Lower lobe of right lung (tissue), 2 donors: ENCODE data around the gene DAB1. TPM values are rescaled to one million over a fixed set of nuclear protein-coding genes. Genes with fewer than 3 reads are reported as not detected.

Experiments used
- ATAC-seq, 2 donors: fragments of 200-7000 bp; cut with Tn5 transposase; one replicate each; pipeline ENCODE4 v1.9.1; 2020 to 2022; ENCODE audit warnings: mild to moderate bottlenecking in 2 of 2, moderate library complexity in 2 of 2
- DNase-seq: peaks from one replicate; pipeline ENCODE4 v3.0.0-alpha.2; 2020
- H3K27ac ChIP-seq: fragments of 200-600 bp; one replicate; pipeline ENCODE4 v1.8.0; 2022
- H3K27me3 ChIP-seq: fragments of 200-600 bp; one replicate; pipeline ENCODE4 v1.8.0; 2022; ENCODE audit warnings: low read depth
- H3K36me3 ChIP-seq: fragments of 200-600 bp; one replicate; pipeline ENCODE4 v1.8.0; 2022; ENCODE audit warnings: mild to moderate bottlenecking
- H3K4me1 ChIP-seq: fragments of 200-600 bp; one replicate; pipeline ENCODE4 v1.8.0; 2022
- H3K4me3 ChIP-seq: fragments of 200-600 bp; one replicate; pipeline ENCODE4 v1.8.0; 2022; ENCODE audit warnings: mild to moderate bottlenecking
- H3K9me3 ChIP-seq: fragments of 200-600 bp; one replicate; pipeline ENCODE4 v1.8.0; 2022
- intact Hi-C: fragments of 100-400 bp; cut with DNase I; formaldehyde crosslinking; loops from one replicate; pipeline ENCODE4 v1.11.0; 2022
- total RNA-seq: library from RNA; stranded (reverse); fragmentation: NEBNext Ultra II Directional; extraction: Animal tissue kit (Norgen Biotek cat#: 25700); gene quantifications from one replicate; pipeline ENCODE4 v1.2.1, GENCODE V29; 2021
- TF ChIP-seq, protein P1 (sequence below): fragments of 200-600 bp; IDR thresholded peaks from one replicate; pipeline ENCODE4 v1.8.0; 2022; ENCODE audit warnings: antibody characterized with exemption, mild to moderate bottlenecking
- donor health status: DM: no; HTN: yes; CAD: no; lungs with severe emphysema.

Gene DAB1
- total RNA-seq, 1 donor from 2014 or later: 1.9 TPM

DNA sequence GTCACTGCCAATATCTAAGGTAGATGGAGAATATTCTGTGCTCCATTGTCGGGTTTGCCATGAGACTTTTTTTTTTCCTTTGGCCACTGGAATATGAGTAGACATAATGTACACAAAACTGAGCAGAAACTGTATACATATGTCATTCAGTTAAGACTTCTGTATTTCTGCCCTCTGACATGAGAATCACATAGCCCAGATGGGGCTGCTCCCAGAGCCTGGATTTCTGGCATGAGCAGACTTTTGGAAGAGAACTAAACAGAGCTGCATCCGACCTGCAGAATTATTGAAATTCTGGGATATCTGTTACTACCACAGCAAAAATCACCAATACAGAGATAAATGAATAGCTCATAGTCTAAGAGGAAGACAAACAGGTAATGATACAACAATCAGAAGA is 62.3 kb downstream of the DAB1 start:
- no peaks in the 10 kb centered on the region for H3K4me1 ChIP-seq
- H3K4me3 ChIP-seq: no peak overlapping the region
- TF ChIP-seq, protein P1, sequence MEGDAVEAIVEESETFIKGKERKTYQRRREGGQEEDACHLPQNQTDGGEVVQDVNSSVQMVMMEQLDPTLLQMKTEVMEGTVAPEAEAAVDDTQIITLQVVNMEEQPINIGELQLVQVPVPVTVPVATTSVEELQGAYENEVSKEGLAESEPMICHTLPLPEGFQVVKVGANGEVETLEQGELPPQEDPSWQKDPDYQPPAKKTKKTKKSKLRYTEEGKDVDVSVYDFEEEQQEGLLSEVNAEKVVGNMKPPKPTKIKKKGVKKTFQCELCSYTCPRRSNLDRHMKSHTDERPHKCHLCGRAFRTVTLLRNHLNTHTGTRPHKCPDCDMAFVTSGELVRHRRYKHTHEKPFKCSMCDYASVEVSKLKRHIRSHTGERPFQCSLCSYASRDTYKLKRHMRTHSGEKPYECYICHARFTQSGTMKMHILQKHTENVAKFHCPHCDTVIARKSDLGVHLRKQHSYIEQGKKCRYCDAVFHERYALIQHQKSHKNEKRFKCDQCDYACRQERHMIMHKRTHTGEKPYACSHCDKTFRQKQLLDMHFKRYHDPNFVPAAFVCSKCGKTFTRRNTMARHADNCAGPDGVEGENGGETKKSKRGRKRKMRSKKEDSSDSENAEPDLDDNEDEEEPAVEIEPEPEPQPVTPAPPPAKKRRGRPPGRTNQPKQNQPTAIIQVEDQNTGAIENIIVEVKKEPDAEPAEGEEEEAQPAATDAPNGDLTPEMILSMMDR: no peak
- ATAC-seq (no peak), DNase-seq (no peak)
- no peak overlapping the region for H3K27ac ChIP-seq
- intact Hi-C loops: no loop called here
- no peaks in the 10 kb centered on the region for H3K27me3 ChIP-seq
- H3K36me3 ChIP-seq: no peaks in the 10 kb centered on the region
- H3K9me3 ChIP-seq: no peaks in the 10 kb centered on the region

DNA sequence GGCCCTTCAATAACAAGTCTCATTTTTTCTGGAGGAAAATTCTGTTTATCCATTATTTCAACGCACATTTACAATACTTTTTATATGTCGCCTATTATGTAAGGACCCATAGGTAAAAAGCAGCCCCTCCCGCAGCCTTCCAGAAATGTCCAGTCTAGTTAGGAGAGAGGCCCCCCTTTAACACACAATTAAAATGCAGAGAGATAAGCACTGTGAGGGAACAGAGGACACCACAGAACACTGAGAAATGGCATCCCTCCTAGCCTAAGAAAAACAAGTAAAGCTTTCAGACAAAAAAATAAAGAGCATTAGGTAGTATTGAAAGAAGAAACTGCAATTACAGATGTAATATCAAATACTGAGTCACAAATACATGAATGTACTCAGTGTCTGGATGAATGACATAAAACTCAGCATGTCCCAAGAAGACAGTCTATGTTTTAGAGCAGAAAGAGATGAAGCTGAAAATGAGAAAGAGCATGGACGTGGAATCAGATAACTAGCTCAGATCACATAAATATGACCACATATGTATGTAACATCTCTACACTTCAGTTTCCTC is 62.9 kb downstream of the DAB1 start:
- intact Hi-C loops: no loop called here
- TF ChIP-seq, protein P1: no peak
- no peak for ATAC-seq

DNA sequence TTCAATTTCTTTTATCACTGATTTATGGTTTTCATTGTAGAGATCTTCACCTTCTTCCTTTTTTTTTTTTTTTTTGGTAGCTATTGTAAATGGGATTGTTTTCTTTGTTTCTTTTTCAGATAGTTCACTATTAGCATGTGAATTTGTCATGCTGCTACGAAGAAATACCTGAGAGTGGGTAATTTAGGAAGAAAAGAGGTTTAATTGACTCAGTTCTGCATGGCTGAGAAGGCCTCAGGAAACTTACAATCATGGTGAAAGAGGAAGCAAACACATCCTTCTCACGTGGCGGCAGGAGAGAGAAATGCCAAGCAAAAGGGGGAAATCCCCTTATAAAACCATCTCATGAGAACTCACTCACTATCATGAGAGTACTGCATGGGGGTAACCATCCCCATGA is 66.4 kb downstream of the DAB1 start:
- Histone ChIP-seq H3K4me3 (no peak overlapping the region), H3K36me3 (no peaks in the 10 kb centered on the region), H3K27ac (no peak overlapping the region), H3K9me3 (no peaks in the 10 kb centered on the region), H3K4me1 (no peaks in the 10 kb centered on the region), H3K27me3 (no peaks in the 10 kb centered on the region)
- TF ChIP-seq, protein P1: no peak
- DNase-seq (no peak), ATAC-seq (no peak)
- intact Hi-C loops: no loop called here

More for the DNA sequence above, 62.9 kb downstream of the DAB1 start:
- no peaks in the 10 kb centered on the region for H3K36me3 ChIP-seq
- DNase-seq: no peak
- no peaks in the 10 kb centered on the region for H3K27me3 ChIP-seq
- H3K9me3 ChIP-seq: no peaks in the 10 kb centered on the region
- H3K4me1 ChIP-seq: no peaks in the 10 kb centered on the region
- no peak overlapping the region for H3K4me3 ChIP-seq
- no peak overlapping the region for H3K27ac ChIP-seq

DNA sequence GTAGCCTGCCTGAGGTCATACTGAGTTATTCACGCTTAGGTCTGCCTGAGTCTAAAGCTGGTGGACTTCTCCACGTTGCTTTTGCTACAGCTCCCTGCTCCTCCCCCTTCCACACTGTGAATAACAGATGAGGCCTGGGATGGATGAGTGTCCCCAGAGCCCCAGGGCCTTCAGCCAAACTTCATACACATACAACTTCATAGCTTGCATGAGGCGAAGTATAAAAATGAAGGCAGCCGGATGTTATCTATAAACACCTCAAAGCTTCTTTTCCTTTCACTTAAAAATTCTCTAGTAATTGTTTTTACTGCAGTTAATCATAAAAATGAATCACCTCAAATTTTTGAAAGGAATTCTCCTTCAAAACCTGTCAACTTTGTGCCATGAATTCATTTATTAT is 70.2 kb downstream of the DAB1 start:
- no peak for DNase-seq
- Histone ChIP-seq H3K36me3 (no peaks in the 10 kb centered on the region), H3K4me1 (no peaks in the 10 kb centered on the region), H3K9me3 (no peaks in the 10 kb centered on the region), H3K27ac (no peak overlapping the region), H3K27me3 (no peaks in the 10 kb centered on the region), H3K4me3 (no peak overlapping the region)
- intact Hi-C loops: no loop called here
- TF ChIP-seq, protein P1: no peak
- no peak for ATAC-seq

DNA sequence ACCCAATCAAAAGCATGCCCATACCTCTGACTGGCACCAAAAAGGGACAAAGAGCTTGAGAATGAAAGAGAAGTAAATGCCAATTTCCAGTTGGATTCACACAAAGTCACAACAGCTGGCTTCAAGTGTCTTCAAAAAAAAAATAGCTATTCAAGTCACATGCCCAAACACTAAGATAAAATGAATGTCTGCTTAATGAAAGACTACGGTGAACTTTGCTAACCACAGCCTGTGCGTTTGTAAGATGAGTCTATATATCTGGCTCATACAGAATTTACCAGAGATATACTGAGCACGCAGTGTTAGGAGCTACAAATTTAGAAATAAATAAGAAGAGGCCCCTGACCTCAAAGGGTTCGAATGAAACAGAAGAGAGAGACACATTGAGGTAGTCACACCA is 73.2 kb downstream of the DAB1 start:
- no peak for ATAC-seq
- Histone ChIP-seq H3K27ac (no peak overlapping the region), H3K36me3 (no peaks in the 10 kb centered on the region), H3K4me3 (no peak overlapping the region), H3K9me3 (no peaks in the 10 kb centered on the region), H3K27me3 (no peaks in the 10 kb centered on the region), H3K4me1 (no peaks in the 10 kb centered on the region)
- intact Hi-C loops: no loop called here
- DNase-seq: no peak
- TF ChIP-seq, protein P1: no peak

DNA sequence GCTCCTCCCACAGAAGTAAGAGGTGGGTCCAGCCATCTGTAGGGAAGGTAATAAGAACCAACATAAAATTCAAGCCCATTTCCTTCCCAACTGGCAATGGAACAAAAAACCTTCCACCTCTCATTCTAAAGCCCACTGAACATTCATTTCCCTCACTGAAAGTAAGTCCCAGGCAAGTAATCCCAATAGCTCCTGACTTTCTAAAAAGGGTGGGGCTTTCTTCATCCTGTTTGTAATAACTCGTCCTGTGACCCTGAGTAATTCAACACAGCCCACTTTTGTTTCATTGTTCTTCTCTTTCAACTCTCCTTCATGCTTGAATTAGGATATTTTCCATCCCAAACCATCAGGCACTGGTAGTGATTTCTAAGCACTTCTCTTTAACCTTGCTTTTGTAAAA is 74.9 kb downstream of the DAB1 start:
- no peak overlapping the region for H3K27ac ChIP-seq
- no peaks in the 10 kb centered on the region for H3K4me1 ChIP-seq

More for the DNA sequence above, 74.9 kb downstream of the DAB1 start:
- ATAC-seq (no peak), DNase-seq (no peak)
- no peaks in the 10 kb centered on the region for H3K9me3 ChIP-seq
- no peaks in the 10 kb centered on the region for H3K36me3 ChIP-seq
- TF ChIP-seq, protein P1: no peak
- no peak overlapping the region for H3K4me3 ChIP-seq
- intact Hi-C loops: no loop called here
- H3K27me3 ChIP-seq: no peaks in the 10 kb centered on the region
